ENCODE measurements around the gene GPR84. TPM values are rescaled to one million over a fixed set of nuclear protein-coding genes. Genes with fewer than 3 reads are reported as not detected.

GPR84 gene
- total and polyA plus RNA-seq, 9 of the 15 experiments (the other 6 are each of a cell fraction or from before 2014, with no cell fraction given) = 0.07 to 0.18 (median 0.11) TPM; not detected in 5

DNA sequence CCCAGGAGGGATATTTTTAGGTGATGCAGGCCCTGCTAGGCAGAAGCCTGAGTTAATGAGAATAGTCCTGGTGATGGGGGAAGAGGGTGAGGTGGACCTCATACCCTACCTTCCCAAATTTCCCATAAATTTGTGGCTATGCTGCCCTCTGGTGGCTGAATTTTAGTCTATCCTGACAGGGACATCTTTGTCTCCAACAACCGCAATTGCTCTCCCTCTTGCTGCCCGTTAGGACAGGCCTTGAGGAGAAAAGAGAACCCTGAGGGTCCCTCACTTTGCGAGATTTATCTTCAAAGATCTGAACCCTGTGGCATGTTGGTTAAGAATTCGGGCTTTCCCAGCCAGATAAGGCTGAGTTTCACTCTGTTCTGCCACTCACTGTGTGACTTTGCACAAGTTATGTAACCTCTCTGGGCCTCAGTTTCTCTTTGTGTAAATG lies 30.0 kb upstream of the GPR84 start:
- Histone ChIP-seq H3K9me3 (replicated peaks; ENCODE audit: control insufficient read depth, insufficient read depth, low read depth, low read length) (no peaks in the 10 kb centered on the region), H2AFZ (ENCODE audit: low read depth, low read length) (no peak overlapping the region), H3K36me3 (ENCODE audit: control insufficient read depth, insufficient read depth, low read length) (peaks cover 60% of the 10 kb centered on the region; the same call in 2 of the 3 replicates), H3K9me1 (ENCODE audit: control insufficient read depth, insufficient read depth, low read length) (peaks cover 3% of the 10 kb centered on the region), H3K4me1 (replicated peaks in 1 of 2; ENCODE audit: control insufficient read depth in 2 of 2, insufficient read depth in 2 of 2, low read length in 2 of 2) (peaks cover 34 to 37% of the 10 kb centered on the region in 2 experiments; a peak in 4 of 5 replicates), H3K4me3 (no peak overlapping the region), H3K27me3 (ENCODE audit: control insufficient read depth in 2 of 2, insufficient read depth in 2 of 2, low read length in 2 of 2) (no peaks in the 10 kb centered on the region), H3K27ac (ENCODE audit: extremely low read depth, low read depth, low read length) (peak overlapping the region; percentile 65; the same call in 1 of the 3 replicates), H3K79me2 (ENCODE audit: control insufficient read depth, insufficient read depth, low read length) (peaks cover 48% of the 10 kb centered on the region), H4K20me1 (replicated peaks; ENCODE audit: control insufficient read depth, insufficient read depth, low read length) (no peaks in the 10 kb centered on the region; the same call in 1 of the 2 replicates), H3K4me2 (ENCODE audit: insufficient read depth, low read length) (peak overlapping the region; percentile 59; the same call in 1 of the 2 replicates), H3K9ac (ENCODE audit: insufficient read depth in 1 of 2, low read depth in 2 of 2, low read length in 2 of 2) (no peak overlapping the region)
- DNase-seq (ENCODE audit: extremely low read depth in 1 of 4, low spot score in 3 of 4) = peak; percentile 60 to 87 (median 64)
- no TSS peak for BruUV-seq (replicated peaks)
- ATAC-seq = peak; percentile 60
- CTCF ChIA-PET (ENCODE audit: low intra/inter-chr PET ratio) = interaction anchor here (0.6 to 1.3 kb wide), 3 partner anchors 15 to 794 kb away, joined by 3 to 9 read pairs (median 3); no protein-coding TSS in a partner anchor
- POLR2A ChIA-PET = interaction anchor here (0.7 to 1.9 kb wide), 7 partner anchors 10 to 98 kb away, joined by 3 to 5 read pairs (median 4); partner anchors contain the start of gene ZNF385A
- WGBS (ENCODE audit: insufficient coverage, low coverage, missing lambda C conversion rate) = 7% methylated on average over 4 of the region's 4 CpGs
- peak; percentile 85 for FAIRE-seq
- intact Hi-C loops (cut with micrococcal nuclease) = loop anchor here (1.0 kb wide), 3 partner anchors 15 to 45 kb away; no protein-coding TSS in a partner anchor
- in situ Hi-C loops (cut with MboI) = loop anchor here (10.0 kb wide), 1 partner anchor 51 kb away; no protein-coding TSS in a partner anchor
- TF ChIP-seq PTBP1 (IDR thresholded peaks at IDR 0.05; ENCODE audit: low read depth, low read length) (no peak), MAZ (CRISPR knock-in tag; conservative IDR thresholded peaks at IDR 0.05 in 1 of 2, IDR thresholded peaks at IDR 0.05 in 1 of 2) (peak in 1 of 2 experiments; percentile 28; a peak in 1 of 4 replicates), NBN (IDR thresholded peaks at IDR 0.05; ENCODE audit: low read depth) (peak; percentile 41; the same call in 1 of the 2 replicates), CC2D1A (IDR thresholded peaks at IDR 0.05) (peak; percentile 55; the same call in 1 of the 2 replicates), ARNT (IDR thresholded peaks at IDR 0.05) (peak in 1 of 2 experiments; percentile 23; a peak in 1 of 4 replicates), GABPB1 (CRISPR knock-in tag; IDR thresholded peaks at IDR 0.05) (peak; percentile 37; the same call in 1 of the 2 replicates), SMARCA4 (IDR thresholded peaks at IDR 0.05) (no peak), MYC (IDR thresholded peaks at IDR 0.05; ENCODE audit: low read depth, low read length) (no peak), MYC (CRISPR knock-in tag; IDR thresholded peaks at IDR 0.05; ENCODE audit: borderline replicate concordance, low read depth) (no peak), ZNF232 (CRISPR knock-in tag; IDR thresholded peaks at IDR 0.05) (no peak), BRD4 (IDR thresholded peaks at IDR 0.05) (no peak), ILF3 (IDR thresholded peaks at IDR 0.05; ENCODE audit: borderline replicate concordance) (no peak), SLC30A9 (CRISPR knock-in tag; IDR thresholded peaks at IDR 0.05) (no peak), BRCA1 (IDR thresholded peaks at IDR 0.05) (no peak), BRCA1 (CRISPR knock-in tag; IDR thresholded peaks at IDR 0.05) (no peak), U2AF2 (optimal IDR thresholded peaks at IDR 0.05; ENCODE audit: low read depth, low read length) (no peak), PHB (CRISPR knock-in tag; IDR thresholded peaks at IDR 0.05) (no peak), RNF2 (IDR thresholded peaks at IDR 0.05) (no peak), ZNF766 (CRISPR knock-in tag; conservative IDR thresholded peaks at IDR 0.05) (0 out of 2 replicates have a peak, but pooled peaks have one; percentile 14), NFXL1 (CRISPR knock-in tag; IDR thresholded peaks at IDR 0.05) (no peak), LCOR (CRISPR knock-in tag; IDR thresholded peaks at IDR 0.05) (peak; percentile 77; the same call in 1 of the 2 replicates)
- TF ChIP-seq, protein P1, sequence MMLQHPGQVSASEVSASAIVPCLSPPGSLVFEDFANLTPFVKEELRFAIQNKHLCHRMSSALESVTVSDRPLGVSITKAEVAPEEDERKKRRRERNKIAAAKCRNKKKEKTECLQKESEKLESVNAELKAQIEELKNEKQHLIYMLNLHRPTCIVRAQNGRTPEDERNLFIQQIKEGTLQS (IDR thresholded peaks at IDR 0.05) = no peak
- TF ChIP-seq, protein P1 (CRISPR knock-in tag; conservative IDR thresholded peaks at IDR 0.05) = 0 out of 2 replicates have a peak, but pooled peaks have one; percentile 27
- TF ChIP-seq, protein P2, sequence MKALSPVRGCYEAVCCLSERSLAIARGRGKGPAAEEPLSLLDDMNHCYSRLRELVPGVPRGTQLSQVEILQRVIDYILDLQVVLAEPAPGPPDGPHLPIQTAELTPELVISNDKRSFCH (CRISPR knock-in tag; IDR thresholded peaks at IDR 0.05) = no peak
- TF ChIP-seq, protein P2 (tag; IDR thresholded peaks at IDR 0.05) = no peak

Data from K562 (cell line).